ENCODE results near the gene PIK3R2.

Gene PIK3R2

DNA sequence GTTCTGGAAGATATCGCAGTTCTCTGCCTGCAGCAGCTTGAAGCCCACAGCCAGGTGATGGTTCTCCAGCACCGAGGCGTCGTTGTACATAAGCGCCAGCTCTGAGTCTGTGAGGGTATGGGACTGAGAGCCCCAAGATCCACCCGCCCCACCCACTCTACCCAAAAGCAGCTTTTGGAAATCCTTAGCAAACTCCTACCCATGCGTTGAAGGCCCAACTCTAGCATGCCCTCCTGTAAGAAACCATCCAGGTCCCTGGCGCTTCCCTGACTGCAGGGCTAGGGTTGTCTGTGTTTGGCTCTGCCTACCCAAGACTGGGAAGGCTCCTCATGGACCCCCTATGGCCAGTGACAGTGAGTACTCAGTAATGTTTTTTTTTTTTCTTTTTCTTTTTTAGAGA lies 63.8 kb downstream of the PIK3R2 start:
- H3K27ac ChIP-seq: no peak overlapping the region
- TF ChIP-seq ZFX (IDR thresholded peaks at IDR 0.05; ENCODE audit: borderline replicate concordance): no peak
- TF ChIP-seq, protein P1, sequence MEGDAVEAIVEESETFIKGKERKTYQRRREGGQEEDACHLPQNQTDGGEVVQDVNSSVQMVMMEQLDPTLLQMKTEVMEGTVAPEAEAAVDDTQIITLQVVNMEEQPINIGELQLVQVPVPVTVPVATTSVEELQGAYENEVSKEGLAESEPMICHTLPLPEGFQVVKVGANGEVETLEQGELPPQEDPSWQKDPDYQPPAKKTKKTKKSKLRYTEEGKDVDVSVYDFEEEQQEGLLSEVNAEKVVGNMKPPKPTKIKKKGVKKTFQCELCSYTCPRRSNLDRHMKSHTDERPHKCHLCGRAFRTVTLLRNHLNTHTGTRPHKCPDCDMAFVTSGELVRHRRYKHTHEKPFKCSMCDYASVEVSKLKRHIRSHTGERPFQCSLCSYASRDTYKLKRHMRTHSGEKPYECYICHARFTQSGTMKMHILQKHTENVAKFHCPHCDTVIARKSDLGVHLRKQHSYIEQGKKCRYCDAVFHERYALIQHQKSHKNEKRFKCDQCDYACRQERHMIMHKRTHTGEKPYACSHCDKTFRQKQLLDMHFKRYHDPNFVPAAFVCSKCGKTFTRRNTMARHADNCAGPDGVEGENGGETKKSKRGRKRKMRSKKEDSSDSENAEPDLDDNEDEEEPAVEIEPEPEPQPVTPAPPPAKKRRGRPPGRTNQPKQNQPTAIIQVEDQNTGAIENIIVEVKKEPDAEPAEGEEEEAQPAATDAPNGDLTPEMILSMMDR (IDR thresholded peaks at IDR 0.05): no peak

DNA sequence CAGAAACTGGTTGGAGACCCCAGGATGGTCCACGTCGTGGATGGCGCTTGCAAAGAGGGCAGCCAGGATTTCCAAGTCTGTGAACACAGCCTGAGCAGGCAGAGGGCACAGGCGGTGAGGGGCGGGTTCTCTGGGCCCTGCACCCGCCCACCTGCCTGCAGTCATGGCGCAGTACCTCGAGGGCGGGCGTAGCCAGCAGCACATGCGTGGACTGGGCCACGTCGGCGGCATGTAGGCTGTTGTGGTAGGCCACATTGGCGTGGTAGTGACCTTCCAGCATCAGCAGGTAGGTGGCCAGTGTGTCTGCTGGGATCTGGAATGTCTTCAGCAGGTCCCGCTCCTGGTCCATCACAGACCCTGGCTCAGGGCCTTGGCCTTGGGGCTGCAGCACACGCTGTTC lies 65.2 kb downstream of the PIK3R2 start:
- TF ChIP-seq, protein P1 (IDR thresholded peaks at IDR 0.05): no peak
- no peak for TF ChIP-seq ZFX (IDR thresholded peaks at IDR 0.05; ENCODE audit: borderline replicate concordance)
- no peak overlapping the region for H3K27ac ChIP-seq

DNA sequence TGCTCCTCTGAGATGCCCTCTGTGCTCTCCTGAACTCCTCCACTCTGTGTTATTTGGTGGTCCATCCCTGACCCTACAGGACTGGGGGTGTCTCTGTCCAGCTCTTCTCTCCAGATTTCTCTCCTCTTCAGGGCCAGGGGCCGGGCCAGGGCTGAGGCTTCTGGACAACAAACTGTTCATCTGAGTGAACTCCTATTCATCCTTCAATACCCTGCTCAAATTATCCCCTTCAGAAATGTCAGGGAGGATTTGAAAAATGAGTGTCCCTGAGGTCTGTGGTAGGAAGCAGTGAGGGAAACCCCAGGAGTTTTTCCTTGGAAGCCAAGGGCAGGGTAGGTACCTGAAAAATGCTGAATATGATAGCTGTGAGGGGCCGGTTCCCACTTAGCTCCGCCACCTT lies 65.6 kb downstream of the PIK3R2 start:
- TF ChIP-seq ZFX (IDR thresholded peaks at IDR 0.05; ENCODE audit: borderline replicate concordance): no peak
- TF ChIP-seq, protein P1 (IDR thresholded peaks at IDR 0.05): no peak
- H3K27ac ChIP-seq: no peak overlapping the region

All from 22Rv1 (cell line).